ENCODE results near the gene PEX5.
A peak's percentile ranks its signal among the peaks of the same experiment; 100 is the strongest.

The PEX5 gene

DNA sequence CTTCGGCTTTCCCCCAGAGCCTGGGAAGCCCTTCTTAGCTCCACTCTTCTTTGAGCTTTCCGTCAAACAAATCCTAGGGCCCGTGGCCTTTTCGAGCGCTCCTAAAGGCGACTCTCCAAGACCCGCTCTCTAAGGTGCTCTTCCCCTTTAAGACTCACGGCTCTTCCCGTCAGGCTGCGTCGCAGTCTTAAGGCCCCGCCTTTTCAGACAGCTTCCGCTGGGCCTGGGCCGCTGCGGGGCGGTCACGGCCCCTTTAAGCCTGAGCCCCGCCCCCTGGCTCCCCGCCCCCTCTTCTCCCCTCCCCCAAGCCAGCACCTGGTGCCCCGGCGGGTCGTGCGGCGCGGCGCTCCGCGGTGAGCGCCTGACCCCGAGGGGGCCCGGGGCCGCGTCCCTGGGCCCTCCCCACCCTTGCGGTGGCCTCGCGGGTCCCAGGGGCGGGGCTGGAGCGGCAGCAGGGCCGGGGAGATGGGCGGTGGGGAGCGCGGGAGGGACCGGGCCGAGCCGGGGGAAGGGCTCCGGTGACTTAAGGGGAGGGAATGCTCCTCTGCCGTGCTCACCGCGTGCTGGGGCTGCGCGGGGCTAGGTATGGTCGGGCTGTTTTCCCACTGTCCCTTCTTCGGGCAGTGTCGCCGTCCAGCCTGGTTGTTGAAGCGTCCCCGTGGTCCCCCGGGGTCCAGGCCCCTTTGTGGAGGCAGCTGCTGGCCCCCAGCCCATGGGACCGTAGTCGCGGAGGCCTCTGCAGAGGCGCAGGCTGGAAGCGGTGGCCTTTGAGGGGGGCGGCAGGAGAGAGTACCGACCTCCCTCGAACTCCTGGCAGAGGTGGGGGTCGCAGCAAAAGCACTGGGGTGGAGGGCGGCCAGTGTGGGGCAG lies at the start of gene PEX5:
TSS of gene PEX5 (plus strand) at position 289 of the 870 bp plus-strand sequence. CDS start 692 bp downstream, outside the sequence.
- DNase-seq (ENCODE audit: low read depth) = peak; percentile 62

DNA sequence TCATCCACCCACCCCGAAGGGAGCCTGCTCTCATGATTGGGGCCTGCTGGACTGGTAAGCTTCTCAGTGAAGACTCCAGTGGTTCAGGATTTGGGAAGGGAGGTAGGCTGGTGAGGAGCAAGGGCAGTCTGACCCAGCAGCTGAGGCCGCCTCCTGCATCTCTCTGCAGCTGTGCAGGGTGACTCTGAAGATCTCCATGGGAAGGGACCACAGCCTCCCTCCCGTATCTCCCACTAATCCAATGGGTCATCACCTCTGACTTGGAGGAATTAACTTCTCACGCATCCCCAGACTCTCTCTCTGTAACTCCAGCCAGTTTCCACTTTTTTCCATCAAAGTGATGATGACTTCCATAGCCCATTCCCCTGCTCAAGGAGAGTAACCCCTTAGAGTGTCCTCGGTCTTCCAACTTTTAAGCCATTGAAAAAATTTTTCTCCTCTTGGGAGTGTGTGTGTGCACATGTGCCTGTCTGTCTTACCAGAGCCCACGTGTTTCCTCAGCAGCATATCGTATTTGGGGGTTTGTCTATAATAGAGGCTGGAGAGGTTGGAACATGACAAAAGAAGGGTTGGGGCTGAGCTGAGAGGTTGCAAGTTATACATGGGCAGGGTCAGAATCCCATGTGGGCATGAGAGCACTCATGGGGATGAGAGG lies 48.0 kb upstream of the PEX5 start:
- no peak for DNase-seq (ENCODE audit: low read depth)

DNA sequence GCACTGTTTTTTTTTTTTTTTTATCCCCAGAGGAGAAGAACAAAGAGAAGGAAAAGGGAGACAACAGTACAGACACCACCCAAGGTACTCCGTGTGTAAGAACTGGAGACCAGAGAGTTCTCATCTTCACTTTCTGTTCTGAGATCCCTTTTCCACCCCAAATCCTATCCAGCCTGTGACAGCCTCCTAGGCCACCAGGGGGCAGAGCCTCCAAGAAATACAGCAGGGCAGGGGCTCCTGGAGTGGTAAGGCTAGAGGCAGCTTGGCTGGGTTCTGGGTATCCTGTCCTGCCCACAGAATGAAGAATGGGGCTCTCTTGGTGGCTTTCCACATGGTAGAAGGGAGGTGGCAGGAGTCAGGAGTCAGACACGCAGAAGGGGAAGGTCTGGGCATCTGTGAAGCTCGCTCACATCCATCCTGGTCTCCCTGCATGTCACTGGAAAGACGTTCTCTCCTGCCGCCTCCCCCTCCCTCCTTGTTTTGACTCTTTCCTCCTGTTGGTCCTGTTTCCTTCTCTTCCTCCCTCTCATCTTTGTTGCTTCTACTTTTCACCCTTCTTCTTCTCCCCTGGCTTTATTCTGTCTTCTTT lies 47.3 kb upstream of the PEX5 start:
- DNase-seq (ENCODE audit: low read depth) = no peak

DNA sequence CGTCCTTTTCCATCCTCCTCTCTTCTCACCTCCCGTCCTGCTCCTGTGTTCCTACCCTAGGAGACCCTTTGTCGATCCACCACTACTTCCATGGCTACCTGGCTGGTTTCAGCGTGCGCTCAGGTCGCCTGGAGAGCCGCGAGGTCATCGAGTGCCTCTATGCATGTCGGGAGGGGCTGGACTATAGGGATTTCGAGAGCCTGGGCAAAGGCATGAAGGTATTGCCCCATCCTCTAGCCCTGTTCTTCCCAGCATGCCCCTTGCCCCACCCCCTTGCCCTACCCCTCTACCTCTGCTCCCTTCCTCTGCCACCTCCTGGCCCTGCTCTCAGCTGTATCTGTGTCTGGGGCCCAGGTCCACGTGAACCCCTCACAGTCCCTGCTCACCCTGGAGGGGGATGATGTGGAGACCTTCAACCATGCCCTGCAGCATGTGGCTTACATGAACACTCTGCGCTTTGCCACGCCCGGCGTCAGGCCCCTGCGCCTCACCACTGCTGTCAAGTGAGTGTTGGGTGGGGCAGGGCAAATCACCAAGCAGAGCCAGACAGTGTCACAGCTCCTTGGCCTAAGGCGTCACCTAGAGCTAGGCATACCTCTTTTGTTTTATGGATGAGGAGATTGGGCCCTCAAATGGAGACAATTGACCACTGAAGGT lies 46.5 kb upstream of the PEX5 start:
- no peak for DNase-seq (ENCODE audit: low read depth)

DNA sequence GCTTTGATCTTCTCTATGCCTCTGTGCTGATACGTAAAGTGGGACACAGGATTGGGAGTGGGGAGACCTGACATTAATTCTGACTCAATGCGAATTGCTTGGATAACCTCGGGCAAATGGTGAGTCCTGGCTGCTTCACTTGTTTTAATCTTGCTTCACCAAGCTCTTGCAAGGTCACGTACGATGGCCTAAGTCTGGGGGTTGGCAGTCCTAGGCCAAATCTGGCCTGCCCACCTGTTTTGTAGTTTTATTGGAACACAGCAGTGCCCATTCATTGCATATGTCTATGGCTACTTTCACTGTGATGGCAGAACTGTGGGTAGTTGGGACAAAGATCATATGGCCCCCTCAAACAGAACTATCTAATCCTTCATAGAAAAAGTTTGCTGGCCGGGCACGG lies 45.9 kb upstream of the PEX5 start:
- no peak for DNase-seq (ENCODE audit: low read depth)

DNA sequence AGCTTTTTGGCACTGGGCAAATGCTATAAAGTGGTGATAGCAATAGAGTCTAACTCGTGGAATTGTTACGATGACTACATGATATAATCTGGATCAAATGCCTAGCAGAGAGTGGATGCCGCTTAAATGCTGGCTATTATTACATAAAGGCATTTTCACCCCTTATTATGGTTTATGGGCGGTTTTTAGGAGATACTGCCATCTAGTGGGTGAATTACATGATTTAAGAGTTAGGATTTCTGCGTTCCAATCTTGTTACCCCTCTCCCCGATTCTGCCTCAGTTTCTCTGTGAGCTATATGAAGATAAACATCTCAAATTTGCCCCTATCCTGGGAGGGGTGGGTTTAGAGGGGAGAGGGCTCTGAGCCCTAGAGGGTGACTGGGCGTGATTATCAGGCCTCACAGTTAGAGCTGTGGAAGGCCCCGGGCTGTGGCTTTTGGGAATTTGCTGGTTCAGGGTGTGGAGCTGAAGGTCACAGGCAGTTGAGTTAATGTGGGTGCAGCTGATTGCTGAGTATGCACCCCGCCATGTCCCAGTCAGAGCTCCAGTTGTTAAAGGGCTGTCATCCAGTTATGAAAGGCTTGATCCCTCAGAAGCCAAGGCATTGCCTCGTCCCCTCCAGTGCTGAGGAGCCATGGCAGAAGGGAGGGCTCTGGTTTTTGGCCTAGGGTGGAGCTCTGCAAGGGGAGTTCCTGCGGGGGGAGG lies 44.9 kb upstream of the PEX5 start:
- DNase-seq (ENCODE audit: low read depth) = no peak

DNA sequence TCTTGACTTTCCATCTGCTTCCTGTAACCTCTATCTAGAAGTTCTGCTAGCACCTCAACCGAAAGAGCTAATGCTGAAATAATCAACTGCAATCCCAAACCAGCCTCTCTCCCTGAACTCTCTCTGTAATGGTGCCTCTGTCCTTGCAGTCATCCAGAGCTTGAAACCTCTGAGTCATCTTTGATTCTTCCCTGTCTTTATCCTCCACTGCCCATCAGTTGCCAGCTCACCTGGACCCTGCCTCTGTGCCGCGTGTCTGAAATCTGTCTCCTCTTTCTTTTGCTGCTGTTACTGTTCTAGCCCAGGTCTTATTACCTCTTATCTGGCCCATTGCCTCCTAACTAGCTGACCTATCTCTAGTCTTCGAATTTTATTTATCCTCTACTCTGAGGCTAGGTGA lies 43.8 kb upstream of the PEX5 start:
- DNase-seq (ENCODE audit: low read depth) = no peak

DNA sequence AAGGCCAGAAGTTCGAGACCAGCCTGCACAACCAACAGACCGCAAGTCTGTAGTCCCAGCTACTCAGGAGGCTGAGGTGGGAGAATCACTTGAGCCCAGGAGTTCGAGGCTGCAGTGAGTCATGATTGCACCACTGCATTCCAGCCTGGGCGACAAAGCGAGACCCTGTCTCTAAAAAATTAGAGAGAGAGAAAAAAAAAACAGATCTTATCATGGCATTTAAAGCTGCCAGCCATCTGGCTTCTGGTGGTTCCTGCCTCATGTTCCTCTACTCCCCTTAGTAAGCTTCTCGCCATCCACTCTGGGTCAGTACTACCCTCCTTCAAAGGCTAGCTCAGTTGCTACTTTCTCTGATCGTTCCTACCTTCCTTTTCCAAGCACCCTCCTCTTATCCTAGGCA lies 43.3 kb upstream of the PEX5 start:
- no peak for DNase-seq (ENCODE audit: low read depth)

DNA sequence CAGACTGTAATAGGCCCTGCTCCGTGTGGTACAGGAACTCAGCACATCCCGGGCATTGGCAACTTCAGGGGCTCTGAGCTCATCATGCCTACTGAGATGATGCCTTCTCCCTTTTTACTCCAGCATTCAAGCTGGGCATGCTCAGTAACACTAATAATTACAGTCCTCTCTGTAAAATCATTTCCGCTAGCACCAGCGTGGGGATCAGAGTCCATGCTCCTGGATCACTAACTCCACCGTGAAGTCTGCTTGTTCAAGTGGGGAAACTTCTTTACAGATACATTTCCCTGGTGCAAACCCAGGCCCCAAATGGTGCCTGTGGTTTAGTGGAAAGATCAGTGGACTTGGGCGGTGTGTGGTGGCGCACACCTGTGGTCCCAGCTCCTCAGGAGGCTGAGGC lies 42.6 kb upstream of the PEX5 start:
- no peak for DNase-seq (ENCODE audit: low read depth)

DNA sequence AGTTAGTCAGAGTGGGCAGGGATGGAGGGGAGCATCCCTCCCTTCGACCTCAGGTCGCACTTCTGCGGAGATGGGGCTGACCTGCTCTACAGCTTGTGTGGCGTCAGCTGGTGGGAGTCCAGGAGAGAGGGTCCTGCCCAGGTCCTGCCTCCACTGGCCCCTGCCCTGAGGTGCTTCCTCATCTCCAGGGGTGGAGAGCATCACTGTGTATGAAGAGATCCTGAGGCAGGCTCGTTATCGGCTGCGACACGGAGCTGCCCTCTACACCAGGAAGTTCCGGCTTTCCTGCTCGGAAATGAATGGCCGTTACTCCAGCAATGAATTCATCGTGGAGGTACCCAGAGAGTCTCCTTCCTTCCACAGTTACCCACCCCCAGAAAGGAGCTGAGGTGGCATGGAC lies 39.1 kb upstream of the PEX5 start:
- DNase-seq (ENCODE audit: low read depth) = no peak

DNA sequence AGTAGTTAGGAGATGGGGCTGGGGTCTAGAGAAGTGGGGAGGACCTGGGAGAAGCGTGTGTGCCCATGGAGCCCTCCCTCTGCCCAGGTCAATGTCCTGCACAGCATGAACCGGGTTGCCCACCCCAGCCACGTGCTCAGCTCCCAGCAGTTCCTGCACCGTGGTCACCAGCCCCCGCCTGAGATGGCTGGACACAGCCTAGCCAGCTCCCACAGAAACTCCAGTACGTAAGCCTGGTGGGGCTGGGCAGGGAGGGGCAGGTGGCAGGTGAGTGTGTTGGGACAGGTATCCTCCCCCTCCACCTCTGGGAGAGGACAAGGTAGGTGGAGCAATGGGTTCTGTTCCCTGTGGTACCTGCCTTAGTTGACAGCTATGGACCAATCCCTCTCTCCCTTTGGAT lies 38.6 kb upstream of the PEX5 start:
- DNase-seq (ENCODE audit: low read depth) = no peak

DNA sequence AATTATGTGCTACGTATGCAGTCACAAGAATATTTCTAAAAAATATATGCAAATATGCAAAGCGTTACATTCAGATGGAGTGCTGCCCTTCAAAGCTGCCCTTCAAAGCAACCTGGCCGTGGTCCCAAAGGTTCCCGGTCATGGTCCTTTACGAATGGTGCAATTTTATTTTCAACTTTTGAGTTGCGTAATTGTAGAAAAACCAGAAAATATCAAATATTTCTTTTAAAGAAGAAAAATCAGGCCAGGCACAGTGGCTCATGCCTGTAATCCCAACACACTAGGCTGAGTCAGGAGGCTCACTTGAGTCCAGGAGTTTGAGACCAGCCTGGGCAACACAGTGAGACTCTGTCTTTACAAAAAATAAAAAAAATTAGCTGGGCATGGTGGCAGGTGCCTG lies 38.0 kb upstream of the PEX5 start:
- DNase-seq (ENCODE audit: low read depth) = no peak

DNA sequence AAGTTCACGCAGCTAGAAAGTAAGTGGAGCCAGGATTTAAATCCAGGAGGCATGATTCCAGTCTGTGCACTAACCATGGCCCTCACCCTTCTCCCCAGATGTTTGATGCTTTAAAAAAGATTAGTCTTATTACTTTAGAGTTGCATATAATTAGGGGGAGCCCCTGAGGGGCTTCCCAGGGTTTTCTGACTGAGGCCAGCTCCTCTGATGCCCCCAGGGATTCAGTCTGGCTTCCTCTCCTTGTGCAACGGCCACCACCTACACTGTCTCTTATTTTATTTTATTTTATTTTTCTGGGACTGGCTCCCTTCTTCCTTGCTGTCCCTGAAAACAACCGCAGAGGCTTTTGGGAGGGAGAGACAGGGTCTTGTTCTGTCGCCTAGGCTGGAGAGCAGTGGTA lies 36.7 kb upstream of the PEX5 start:
- DNase-seq (ENCODE audit: low read depth) = no peak

DNA sequence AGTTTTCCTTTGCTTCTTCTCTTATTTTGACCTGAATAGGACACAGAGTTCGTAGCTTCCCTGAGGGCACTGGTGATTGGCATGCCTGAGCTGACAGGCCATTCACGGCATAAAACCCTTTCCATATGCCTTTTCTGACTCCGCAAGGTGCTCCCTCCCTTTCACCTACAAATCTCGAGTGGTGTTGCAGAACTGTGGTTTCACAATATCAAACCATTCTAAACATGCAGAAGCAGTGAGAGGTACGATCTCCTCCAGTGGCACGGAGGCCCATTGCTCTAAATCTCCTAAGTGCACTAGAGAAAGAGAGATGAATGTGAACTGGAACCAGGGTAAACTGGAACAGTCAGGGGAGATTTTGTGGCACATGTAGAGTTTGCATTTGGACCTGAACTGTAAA lies 35.4 kb upstream of the PEX5 start:
- DNase-seq (ENCODE audit: low read depth) = no peak

DNA sequence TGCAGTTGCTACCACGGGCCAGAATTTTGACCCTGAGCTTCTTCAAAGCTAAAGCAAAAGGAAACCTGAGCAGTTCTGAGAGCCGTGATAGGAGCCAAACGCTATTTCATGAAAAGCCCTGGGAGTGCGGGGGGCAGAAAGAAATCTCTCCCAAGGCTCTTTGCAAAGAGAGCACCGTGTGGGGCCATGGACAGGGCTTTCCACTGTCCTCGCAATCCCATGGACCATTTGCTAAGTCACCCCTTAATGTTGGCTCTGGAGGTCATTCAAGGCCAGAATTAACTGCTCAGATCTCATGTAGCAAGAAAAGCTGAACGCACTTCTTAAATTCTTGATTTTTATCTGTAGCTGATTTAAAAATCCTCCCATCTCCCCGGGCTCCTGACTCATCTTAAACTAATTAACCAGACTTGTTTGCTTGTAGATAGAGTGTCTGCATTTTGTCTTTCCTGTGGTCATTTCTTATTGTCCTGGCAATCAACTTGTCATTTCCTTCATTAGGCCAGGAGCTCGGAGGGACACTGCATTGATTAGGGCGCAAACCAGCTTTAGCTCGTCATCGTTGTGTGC lies 34.5 kb upstream of the PEX5 start:
- no peak for DNase-seq (ENCODE audit: low read depth)

DNA sequence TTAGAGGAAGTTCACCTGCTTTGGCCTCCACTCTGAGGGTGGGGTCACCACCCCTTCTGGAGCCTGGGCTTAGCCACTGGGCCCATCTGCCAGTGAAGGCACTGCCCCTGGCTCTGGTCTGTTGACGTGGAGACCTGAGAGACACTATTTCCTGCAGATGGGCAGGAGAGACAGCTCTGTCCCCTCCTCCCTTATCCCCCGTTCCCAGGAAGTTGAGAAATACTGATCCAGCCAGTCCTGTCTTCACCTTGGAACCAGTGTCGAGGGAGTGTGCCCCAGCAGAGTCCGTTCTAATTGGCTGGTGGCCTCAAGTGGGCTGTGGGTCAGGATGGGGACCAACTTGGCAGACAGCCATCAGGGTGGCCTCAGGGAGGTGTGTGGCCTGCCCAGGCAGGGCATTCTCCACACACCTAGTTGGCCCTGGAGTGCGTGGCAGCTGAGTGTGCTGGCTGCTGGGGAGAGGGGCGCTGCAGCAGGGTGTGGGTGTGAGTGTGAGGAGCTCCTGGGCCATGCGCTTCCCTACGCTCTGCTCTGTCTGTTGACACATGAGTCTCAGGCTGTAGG lies 33.9 kb upstream of the PEX5 start:
- DNase-seq (ENCODE audit: low read depth) = no peak

DNA sequence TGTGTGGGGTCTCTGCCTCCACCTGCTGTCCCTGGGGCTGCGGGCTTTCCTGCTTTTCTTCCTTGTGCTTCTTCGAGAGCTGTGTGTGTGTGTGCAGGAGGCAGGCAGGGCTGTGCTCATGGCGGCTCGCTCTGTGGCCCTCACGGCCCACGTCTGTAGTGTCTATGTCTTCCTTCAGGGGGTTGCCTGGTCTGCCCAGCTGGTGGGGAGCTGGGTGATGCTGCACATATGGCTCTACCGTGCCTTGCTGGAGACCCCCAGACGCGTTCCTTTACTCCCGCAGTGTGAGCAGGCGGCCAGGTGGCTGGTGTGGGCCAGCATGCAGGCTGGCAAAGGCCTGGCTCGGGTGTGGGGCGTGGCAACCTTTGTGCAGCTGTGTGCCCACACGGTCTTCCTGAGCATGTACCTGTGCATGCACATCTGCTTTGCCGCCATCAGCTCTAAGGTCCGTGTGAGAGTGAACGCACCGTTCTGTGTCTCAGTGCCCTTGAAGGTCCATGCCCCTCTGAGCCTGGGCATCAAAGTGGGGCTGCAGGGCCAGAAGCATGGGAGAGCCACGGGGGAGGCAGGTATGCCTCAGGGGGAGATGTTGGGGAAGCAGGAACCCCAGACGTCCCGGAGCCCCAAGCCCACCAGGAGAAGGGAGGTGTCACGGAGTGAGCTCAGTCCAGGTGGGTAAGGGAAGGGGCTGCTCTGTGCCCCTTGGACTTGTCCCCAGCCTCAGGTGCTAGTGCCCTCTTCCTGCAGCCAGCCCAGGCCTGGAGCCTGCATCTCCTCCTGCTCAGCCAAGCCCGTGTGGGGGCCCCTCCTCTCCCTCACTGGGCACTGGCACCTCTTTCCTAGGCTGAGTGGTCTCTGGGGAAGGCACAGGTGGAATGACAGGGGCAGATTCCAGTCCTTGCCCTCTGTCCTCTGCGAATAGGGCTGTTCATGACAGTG lies 33.0 kb upstream of the PEX5 start:
- no peak for DNase-seq (ENCODE audit: low read depth)

DNA sequence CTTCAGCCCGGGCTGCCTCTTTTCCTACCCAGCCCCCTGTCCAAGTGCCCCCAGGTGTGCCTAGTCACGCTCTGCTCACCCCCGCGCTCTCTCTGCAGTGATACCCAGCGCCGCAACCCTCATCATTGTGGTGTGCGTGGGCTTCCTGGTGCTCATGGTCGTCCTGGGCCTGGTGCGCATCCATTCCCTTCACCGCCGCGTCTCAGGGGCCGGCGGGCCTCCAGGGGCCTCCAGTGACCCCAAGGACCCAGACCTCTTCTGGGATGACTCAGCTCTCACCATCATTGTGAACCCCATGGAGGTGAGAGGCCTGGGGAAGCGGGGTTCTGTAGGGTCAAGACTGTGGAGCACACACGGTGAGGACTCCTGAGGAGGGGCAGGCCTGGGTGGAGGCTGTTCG lies 32.1 kb upstream of the PEX5 start:
- no peak for DNase-seq (ENCODE audit: low read depth)

DNA sequence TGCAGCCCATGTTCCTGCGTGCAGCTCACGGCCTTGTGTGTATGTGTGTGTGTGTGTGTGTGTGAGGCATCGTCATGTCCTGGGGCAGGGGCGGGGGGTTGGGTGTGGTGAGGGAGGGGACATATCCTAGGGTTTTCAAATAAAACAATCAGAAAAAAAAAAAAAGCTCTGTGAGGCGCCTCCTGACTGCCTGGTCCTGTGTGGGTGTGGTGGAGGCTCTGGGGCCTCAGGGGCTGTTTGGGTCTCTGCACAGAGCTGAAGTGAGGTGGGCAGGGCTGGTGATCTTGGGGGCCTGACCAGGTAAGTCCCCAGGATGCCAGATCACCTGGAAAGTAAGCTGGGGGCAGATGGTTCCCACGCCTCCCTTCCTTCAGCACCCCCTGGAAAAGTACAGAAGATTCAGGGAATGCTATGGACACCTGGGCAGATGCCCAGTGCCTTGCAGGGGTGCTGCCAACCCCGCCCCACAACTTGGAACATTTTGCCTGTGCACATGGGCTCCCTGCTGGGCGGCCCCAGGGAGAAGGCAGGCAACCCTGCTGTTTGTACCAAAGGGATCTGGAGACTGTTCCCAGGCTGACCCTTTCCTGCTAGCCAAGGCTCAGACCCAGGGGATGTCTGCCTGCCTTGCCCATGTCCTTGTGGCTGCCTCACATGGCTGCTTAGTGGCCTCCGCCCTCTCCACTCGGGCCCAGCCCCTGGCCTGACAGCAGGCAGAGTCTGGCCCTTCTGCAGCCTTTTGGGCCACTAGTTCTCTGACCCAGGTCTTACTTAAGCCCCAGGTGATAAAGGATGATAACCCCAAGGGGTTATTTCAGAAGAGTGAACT lies 30.5 kb upstream of the PEX5 start:
- DNase-seq (ENCODE audit: low read depth) = no peak
